ENCODE measurements around the gene JMY.

GRCh38 chr5:79318935-79319614 is 83.1 kb downstream of the JMY start:
- TF ChIP-seq GATA3 (IDR thresholded peaks at IDR 0.05; ENCODE audit: low read depth, low read length) (no peak), GATA2 (IDR thresholded peaks at IDR 0.05; ENCODE audit: low read depth, low read length) (no peak)
